Ureter (tissue), 1 donor: ENCODE data around the gene MZF1. TPM values are rescaled to one million over a fixed set of nuclear protein-coding genes. Genes with fewer than 3 reads are reported as not detected.

ENCODE experiments used
- DNase-seq: peaks from one replicate; pipeline ENCODE4 v3.0.0-alpha.2; 2020; ENCODE audit warnings: low spot score
- total RNA-seq: library from RNA; stranded (reverse); gene quantifications from one replicate; pipeline ENCODE4 v1.2.4, GENCODE V29; 2023
- donor health status: DM: yes; HTN: yes; CAD: no.

Gene MZF1
- total RNA-seq, 1 donor from 2014 or later, result 43.4 TPM

GRCh38 chr19:58513694-58514563, 59.2 kb downstream of the MZF1 start:
- DNase-seq, result peak; percentile 89

- no peak for DNase-seq
These were observed 59.9 kb downstream of the MZF1 start for GRCh38 chr19:58513213-58513693.

Other genes with a start within 250 kb of the MZF1 start
- gene ZSCAN22, start 246.3 kb downstream of the MZF1 start, total RNA-seq, result 3.5 TPM
- 10.7 TPM for gene A1BG, start 219.8 kb downstream of the MZF1 start, total RNA-seq
- gene ZNF497, start 210.6 kb downstream of the MZF1 start, total RNA-seq, result 1.6 TPM
- gene ZNF837, start 192.3 kb downstream of the MZF1 start, total RNA-seq, result 3.6 TPM
- 1,165 TPM for gene RPS5, start 186.1 kb downstream of the MZF1 start, total RNA-seq
- 1.8 TPM for gene RNF225, start 177.7 kb downstream of the MZF1 start, total RNA-seq
- 11.5 TPM for gene ZNF584, start 164.7 kb downstream of the MZF1 start, total RNA-seq
- 8.0 TPM for gene ZNF132, start 133.2 kb downstream of the MZF1 start, total RNA-seq
- gene ZNF324B, start 121.7 kb downstream of the MZF1 start, total RNA-seq, result 8.1 TPM
- gene ZNF324, start 106.3 kb downstream of the MZF1 start, total RNA-seq, result 14.7 TPM
- gene ZNF446, start 97.0 kb downstream of the MZF1 start, total RNA-seq, result 18.0 TPM
- 16.5 TPM for gene SLC27A5, start 61.3 kb downstream of the MZF1 start, total RNA-seq
- 14.9 TPM for gene ZBTB45, start 53.5 kb downstream of the MZF1 start, total RNA-seq
- gene TRIM28, start 29.3 kb downstream of the MZF1 start, total RNA-seq, result 329 TPM
- 137 TPM for gene CHMP2A, start 18.2 kb downstream of the MZF1 start, total RNA-seq
- gene UBE2M, start 14.7 kb downstream of the MZF1 start, total RNA-seq, result 60.7 TPM